HCT116 (cell line): ENCODE data around the gene SHC2. TPM values are rescaled to one million over a fixed set of nuclear protein-coding genes. Genes with fewer than 3 reads are reported as not detected.

Source experiments
- ATAC-seq: fragments of 200-7000 bp; cut with Tn5 transposase; 2 replicates; pipeline ENCODE4 v1.9.1; 2020; ENCODE audit warnings: mild to moderate bottlenecking, moderate library complexity
- BruUV-seq: library from RNA; stranded (reverse); fragments of 400-500 nt; replicated peaks from 2 replicates; lab custom pipeline; 2021; lab: Mats Ljungman, UMichigan
- CTCF ChIA-PET: fragments of 300-600 bp; sonication (Branson Sonifier 250); formaldehyde crosslinking; loops from one replicate; lab custom pipeline; 2021; ENCODE audit warnings: antibody characterized with exemption; lab: Charles Lee
- POLR2A ChIA-PET: fragments of 300-600, 350-600 bp; sonication (Branson Sonifier 250); formaldehyde crosslinking; loops from one replicate; lab custom pipeline; 2021; ENCODE audit warnings: antibody characterized with exemption; lab: Charles Lee
- RAD21 ChIA-PET, 2 experiments: fragments of 300-600 bp; sonication (Branson Sonifier 250); formaldehyde crosslinking; loops; one replicate each; lab custom pipeline; 2023; ENCODE audit warnings: low total read pairs in 2 of 2; ENCODE audit not compliant: uncharacterized antibody in 2 of 2, unreplicated experiment in 2 of 2, low non-redundant PET in 1 of 2; lab: Charles Lee
- DNase-seq: peaks from one replicate; pipeline ENCODE4 v3.0.0-alpha.2; 2010; ENCODE audit warnings: low read depth, low spot score
- H2AFZ ChIP-seq: fragments of 200-600 bp; shearing (Covaris generic), sonication (generic); 2 replicates; pipeline ENCODE4 v1.6.1; 2017; ENCODE audit warnings: low read depth, mixed run types, mixed read lengths, antibody characterized with exemption, low read length; ENCODE audit not compliant: poor library complexity, severe bottlenecking
- H3K27ac ChIP-seq: 2 replicates; pipeline ENCODE4 v1.5.1; 2012; ENCODE audit warnings: low read depth, low read length
- H3K27me3 ChIP-seq: fragments of 200-600 bp; sonication (generic); 2 replicates; pipeline ENCODE4 v1.6.1; 2016; ENCODE audit warnings: mixed run types, low read length, mixed read lengths; ENCODE audit not compliant: insufficient read depth
- H3K36me3 ChIP-seq, 2 experiments: fragments of 200-500 bp in 1 of 2; fragments of 200-600 bp in 1 of 2; sonication (Bioruptor generic) in 1 of 2; sonication (generic) in 1 of 2; 2 replicates each; pipeline versions ENCODE4 v1.5.1 to v1.6.1; 2014 to 2016; ENCODE audit warnings: low read length in 2 of 2, inconsistent platforms in 1 of 2, mixed read lengths in 1 of 2, mixed run types in 1 of 2; ENCODE audit not compliant: insufficient read depth in 2 of 2, control insufficient read depth in 1 of 2
- H3K4me1 ChIP-seq, 2 experiments: fragments of 200-600 bp in 1 of 2; sonication (generic) in 1 of 2; 2 replicates each; pipeline versions ENCODE4 v1.5.1 to v1.6.1; 2012 to 2017; ENCODE audit warnings: low read length in 2 of 2, inconsistent platforms in 1 of 2, mild to moderate bottlenecking in 1 of 2, mixed read lengths in 1 of 2, mixed run types in 1 of 2, moderate library complexity in 1 of 2; ENCODE audit not compliant: insufficient read depth in 2 of 2, control insufficient read depth in 1 of 2
- H3K4me2 ChIP-seq: fragments of 200-600 bp; sonication (generic); 2 replicates; pipeline ENCODE4 v1.6.1; 2017; ENCODE audit warnings: mixed run types, low read length, mixed read lengths
- H3K4me3 ChIP-seq, 2 experiments: fragments of 200-600 bp in 1 of 2; sonication (generic) in 1 of 2; replicated peaks in 1 of 2; 2 replicates each; pipeline ENCODE4 v1.5.1; 2011 to 2016; ENCODE audit warnings: low read length in 2 of 2, control low read depth in 1 of 2, low read depth in 1 of 2, mild to moderate bottlenecking in 1 of 2, mixed read lengths in 1 of 2, mixed run types in 1 of 2
- H3K79me2 ChIP-seq: fragments of 200-600 bp; sonication (generic); 2 replicates; pipeline ENCODE4 v1.6.1; 2017; ENCODE audit warnings: mild to moderate bottlenecking, mixed run types, low read length, moderate library complexity, mixed read lengths; ENCODE audit not compliant: insufficient read depth
- H3K9ac ChIP-seq: fragments of 200-600 bp; sonication (generic); 2 replicates; pipeline ENCODE4 v1.6.1; 2016; ENCODE audit warnings: low read length, mixed read lengths
- H3K9me2 ChIP-seq: fragments of 200-600 bp; sonication (generic), shearing (Covaris generic); 2 replicates; pipeline ENCODE4 v1.6.1; 2017; ENCODE audit warnings: mixed run types, mild to moderate bottlenecking, moderate library complexity; ENCODE audit not compliant: insufficient read depth
- H3K9me3 ChIP-seq, 2 experiments: fragments of 200-500 bp in 1 of 2; fragments of 200-600 bp in 1 of 2; sonication (Bioruptor generic) in 1 of 2; sonication (generic) in 1 of 2; 2 replicates each; pipeline ENCODE4 v1.6.1; 2014 to 2017; ENCODE audit warnings: low read length in 2 of 2, mixed read lengths in 2 of 2, inconsistent platforms in 1 of 2, low read depth in 1 of 2, mild to moderate bottlenecking in 1 of 2, mixed run types in 1 of 2, moderate library complexity in 1 of 2; ENCODE audit not compliant: control insufficient read depth in 1 of 2, insufficient read depth in 1 of 2
- H4K20me1 ChIP-seq: fragments of 200-600 bp; sonication (generic), shearing (Covaris generic); 2 replicates; pipeline ENCODE4 v1.6.1; 2017; ENCODE audit warnings: mixed run types, mild to moderate bottlenecking, moderate library complexity; ENCODE audit not compliant: insufficient read depth
- CEBPB ChIP-seq: IDR thresholded peaks from 2 replicates; pipeline ENCODE4 v1.6.1; 2012; ENCODE audit warnings: low read depth
- ELF1 ChIP-seq: IDR thresholded peaks from 2 replicates; pipeline ENCODE4 v1.6.1; 2012; ENCODE audit warnings: low read depth, borderline replicate concordance
- EZH2phosphoT487 ChIP-seq: fragments of 200-600 bp; IDR thresholded peaks from 2 replicates; pipeline ENCODE4 v1.6.1; 2018; ENCODE audit warnings: antibody characterized with exemption, borderline replicate concordance
- POLR2A ChIP-seq: IDR thresholded peaks from 2 replicates; pipeline ENCODE4 v1.7.0; 2011; ENCODE audit warnings: borderline replicate concordance; ENCODE audit not compliant: insufficient read depth, insufficient read length; ENCODE audit errors: extremely low read depth
- RAD21 ChIP-seq: IDR thresholded peaks from 2 replicates; pipeline ENCODE4 v1.6.1; 2012; ENCODE audit warnings: low read depth, mild to moderate bottlenecking
- SIN3A ChIP-seq: IDR thresholded peaks from 2 replicates; pipeline ENCODE4 v1.6.1; 2012; ENCODE audit warnings: low read depth
- SRF ChIP-seq: IDR thresholded peaks from 2 replicates; pipeline ENCODE4 v1.6.1; 2012; ENCODE audit warnings: low read depth
- intact Hi-C: fragments of 100-400 bp; cut with micrococcal nuclease; formaldehyde crosslinking; loops from 2 replicates; pipeline ENCODE4 v1.10.0; 2022
- total RNA-seq: library from RNA; stranded (reverse); gene quantifications from one replicate; pipeline ENCODE4 v1.2.1, GENCODE V29; 2021; ENCODE audit not compliant: unreplicated experiment
- TF ChIP-seq, protein P1 (sequence below), 3 experiments: fragments of 200-600 bp in 1 of 3; sonication (generic) in 1 of 3; IDR thresholded peaks in 2 of 3; conservative IDR thresholded peaks in 1 of 3; 2 replicates each; pipeline ENCODE4 v1.5.1; 2012 to 2017; ENCODE audit warnings: low read depth in 2 of 3, low read length in 2 of 3, antibody characterized with exemption in 1 of 3, borderline replicate concordance in 1 of 3, control low read depth in 1 of 3, mild to moderate bottlenecking in 1 of 3, mixed read lengths in 1 of 3, mixed run types in 1 of 3, moderate library complexity in 1 of 3; ENCODE audit not compliant: insufficient read depth in 1 of 3
- TF ChIP-seq, protein P2 (sequence below): IDR thresholded peaks from 2 replicates; pipeline ENCODE4 v1.6.1; 2012
- TF ChIP-seq, protein P3 (sequence below): IDR thresholded peaks from 2 replicates; pipeline ENCODE4 v1.6.1; 2011; ENCODE audit warnings: mild to moderate bottlenecking, low read length, moderate library complexity; ENCODE audit not compliant: insufficient replicate concordance; ENCODE audit errors: extremely low read depth

SHC2 gene
- total RNA-seq, 1 experiment from 2014 or later: 2.5 TPM

DNA sequence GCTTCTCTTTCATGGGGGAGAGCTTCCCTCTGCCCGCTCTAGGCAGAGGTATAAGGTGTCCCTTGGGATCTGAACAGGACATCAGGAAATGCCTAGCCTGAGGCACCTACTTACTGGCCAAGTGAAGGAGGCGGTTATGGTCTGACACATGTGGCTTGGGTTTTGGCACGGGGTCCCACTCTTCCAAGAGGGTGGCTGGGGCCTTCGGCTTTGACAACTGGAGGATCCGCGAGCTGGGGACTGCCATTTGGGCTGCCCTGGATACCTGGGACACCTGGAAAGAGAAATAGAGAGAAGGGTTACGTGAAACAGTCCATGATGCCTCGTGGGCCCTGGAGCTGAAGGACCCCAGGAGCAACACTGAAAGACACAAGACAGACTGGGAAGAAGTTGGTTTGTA, 93.9 kb downstream of the SHC2 start:
- no peak overlapping the region for H2AFZ ChIP-seq
- ChIA-PET CTCF (no interaction called here), RAD21 (no interaction called here), POLR2A (no interaction called here)
- H3K36me3 ChIP-seq: no peaks in the 10 kb centered on the region
- H3K9me2 ChIP-seq: no peaks in the 10 kb centered on the region
- H3K4me2 ChIP-seq: no peak overlapping the region
- no peak overlapping the region for H3K4me3 ChIP-seq
- no TSS peak for BruUV-seq
- no peaks in the 10 kb centered on the region for H4K20me1 ChIP-seq
- H3K27me3 ChIP-seq: no peaks in the 10 kb centered on the region
- DNase-seq (no peak), ATAC-seq (no peak)
- intact Hi-C loops: no loop called here
- no peak overlapping the region for H3K27ac ChIP-seq
- H3K9ac ChIP-seq: no peak overlapping the region
- no peaks in the 10 kb centered on the region for H3K9me3 ChIP-seq
- H3K79me2 ChIP-seq: no peaks in the 10 kb centered on the region
- no peaks in the 10 kb centered on the region for H3K4me1 ChIP-seq
- TF ChIP-seq SIN3A (no peak), ELF1 (no peak), SRF (no peak), RAD21 (no peak), EZH2phosphoT487 (no peak), CEBPB (no peak), POLR2A (no peak)
- TF ChIP-seq, protein P1, sequence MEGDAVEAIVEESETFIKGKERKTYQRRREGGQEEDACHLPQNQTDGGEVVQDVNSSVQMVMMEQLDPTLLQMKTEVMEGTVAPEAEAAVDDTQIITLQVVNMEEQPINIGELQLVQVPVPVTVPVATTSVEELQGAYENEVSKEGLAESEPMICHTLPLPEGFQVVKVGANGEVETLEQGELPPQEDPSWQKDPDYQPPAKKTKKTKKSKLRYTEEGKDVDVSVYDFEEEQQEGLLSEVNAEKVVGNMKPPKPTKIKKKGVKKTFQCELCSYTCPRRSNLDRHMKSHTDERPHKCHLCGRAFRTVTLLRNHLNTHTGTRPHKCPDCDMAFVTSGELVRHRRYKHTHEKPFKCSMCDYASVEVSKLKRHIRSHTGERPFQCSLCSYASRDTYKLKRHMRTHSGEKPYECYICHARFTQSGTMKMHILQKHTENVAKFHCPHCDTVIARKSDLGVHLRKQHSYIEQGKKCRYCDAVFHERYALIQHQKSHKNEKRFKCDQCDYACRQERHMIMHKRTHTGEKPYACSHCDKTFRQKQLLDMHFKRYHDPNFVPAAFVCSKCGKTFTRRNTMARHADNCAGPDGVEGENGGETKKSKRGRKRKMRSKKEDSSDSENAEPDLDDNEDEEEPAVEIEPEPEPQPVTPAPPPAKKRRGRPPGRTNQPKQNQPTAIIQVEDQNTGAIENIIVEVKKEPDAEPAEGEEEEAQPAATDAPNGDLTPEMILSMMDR (IDR thresholded peaks at IDR 0.05 in 2 of 3, conservative IDR thresholded peaks at IDR 0.05 in 1 of 3; ENCODE audit: borderline replicate concordance in 1 of 3, insufficient read depth in 1 of 3, low read depth in 2 of 3, low read length in 2 of 3): no peak
- TF ChIP-seq, protein P2, sequence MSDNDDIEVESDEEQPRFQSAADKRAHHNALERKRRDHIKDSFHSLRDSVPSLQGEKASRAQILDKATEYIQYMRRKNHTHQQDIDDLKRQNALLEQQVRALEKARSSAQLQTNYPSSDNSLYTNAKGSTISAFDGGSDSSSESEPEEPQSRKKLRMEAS: no peak
- TF ChIP-seq, protein P3, sequence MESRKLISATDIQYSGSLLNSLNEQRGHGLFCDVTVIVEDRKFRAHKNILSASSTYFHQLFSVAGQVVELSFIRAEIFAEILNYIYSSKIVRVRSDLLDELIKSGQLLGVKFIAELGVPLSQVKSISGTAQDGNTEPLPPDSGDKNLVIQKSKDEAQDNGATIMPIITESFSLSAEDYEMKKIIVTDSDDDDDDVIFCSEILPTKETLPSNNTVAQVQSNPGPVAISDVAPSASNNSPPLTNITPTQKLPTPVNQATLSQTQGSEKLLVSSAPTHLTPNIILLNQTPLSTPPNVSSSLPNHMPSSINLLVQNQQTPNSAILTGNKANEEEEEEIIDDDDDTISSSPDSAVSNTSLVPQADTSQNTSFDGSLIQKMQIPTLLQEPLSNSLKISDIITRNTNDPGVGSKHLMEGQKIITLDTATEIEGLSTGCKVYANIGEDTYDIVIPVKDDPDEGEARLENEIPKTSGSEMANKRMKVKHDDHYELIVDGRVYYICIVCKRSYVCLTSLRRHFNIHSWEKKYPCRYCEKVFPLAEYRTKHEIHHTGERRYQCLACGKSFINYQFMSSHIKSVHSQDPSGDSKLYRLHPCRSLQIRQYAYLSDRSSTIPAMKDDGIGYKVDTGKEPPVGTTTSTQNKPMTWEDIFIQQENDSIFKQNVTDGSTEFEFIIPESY: no peak

Other genes starting within 250 kb of the SHC2 start
- 128 TPM for gene PLPP2, start 169.6 kb downstream of the SHC2 start, total RNA-seq
- 41.5 TPM for gene MIER2, start 116.2 kb downstream of the SHC2 start, total RNA-seq
- gene C2CD4C, start 51.9 kb downstream of the SHC2 start, total RNA-seq: 7.1 TPM
- 0.57 TPM for gene MADCAM1, start 35.5 kb upstream of the SHC2 start, total RNA-seq
- 19.1 TPM for gene TPGS1, start 46.5 kb upstream of the SHC2 start, total RNA-seq
- 87.4 TPM for gene CDC34, start 70.7 kb upstream of the SHC2 start, total RNA-seq
- gene GZMM, start 83.0 kb upstream of the SHC2 start, total RNA-seq: 0.59 TPM
- gene BSG, start 111.6 kb upstream of the SHC2 start, total RNA-seq: 603 TPM
- gene HCN2, start 128.8 kb upstream of the SHC2 start, total RNA-seq: 2.4 TPM
- 138 TPM for gene POLRMT, start 172.5 kb upstream of the SHC2 start, total RNA-seq
- 1.5 TPM for gene FGF22, start 178.8 kb upstream of the SHC2 start, total RNA-seq
- 93.8 TPM for gene RNF126, start 202.2 kb upstream of the SHC2 start, total RNA-seq
- 29.1 TPM for gene FSTL3, start 215.4 kb upstream of the SHC2 start, total RNA-seq
- not detected for gene PRSS57, start 234.4 kb upstream of the SHC2 start, total RNA-seq
- gene PALM, start 247.9 kb upstream of the SHC2 start, total RNA-seq: 43.7 TPM